Measurements from ENCODE around the gene EVI2B.

DNA sequence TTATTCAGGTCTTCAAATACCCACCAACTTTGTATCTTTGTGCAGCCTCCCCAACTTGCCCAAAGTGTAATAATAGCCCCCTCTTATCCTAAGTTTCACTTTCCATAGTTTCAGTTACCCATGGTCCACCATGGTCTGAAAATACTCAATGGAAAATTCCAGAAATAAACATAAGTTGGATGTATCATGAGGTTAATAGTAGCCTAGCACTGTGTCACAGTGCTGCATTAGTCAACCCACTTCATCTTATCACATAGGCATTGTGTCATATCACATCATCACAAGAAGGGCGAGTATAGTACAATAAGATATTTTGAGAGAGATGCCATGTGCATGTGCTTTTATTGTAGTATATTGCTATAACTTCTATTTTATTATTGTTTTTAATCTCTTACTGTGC lies 38.7 kb downstream of the EVI2B start:
- TF ChIP-seq, protein P1, sequence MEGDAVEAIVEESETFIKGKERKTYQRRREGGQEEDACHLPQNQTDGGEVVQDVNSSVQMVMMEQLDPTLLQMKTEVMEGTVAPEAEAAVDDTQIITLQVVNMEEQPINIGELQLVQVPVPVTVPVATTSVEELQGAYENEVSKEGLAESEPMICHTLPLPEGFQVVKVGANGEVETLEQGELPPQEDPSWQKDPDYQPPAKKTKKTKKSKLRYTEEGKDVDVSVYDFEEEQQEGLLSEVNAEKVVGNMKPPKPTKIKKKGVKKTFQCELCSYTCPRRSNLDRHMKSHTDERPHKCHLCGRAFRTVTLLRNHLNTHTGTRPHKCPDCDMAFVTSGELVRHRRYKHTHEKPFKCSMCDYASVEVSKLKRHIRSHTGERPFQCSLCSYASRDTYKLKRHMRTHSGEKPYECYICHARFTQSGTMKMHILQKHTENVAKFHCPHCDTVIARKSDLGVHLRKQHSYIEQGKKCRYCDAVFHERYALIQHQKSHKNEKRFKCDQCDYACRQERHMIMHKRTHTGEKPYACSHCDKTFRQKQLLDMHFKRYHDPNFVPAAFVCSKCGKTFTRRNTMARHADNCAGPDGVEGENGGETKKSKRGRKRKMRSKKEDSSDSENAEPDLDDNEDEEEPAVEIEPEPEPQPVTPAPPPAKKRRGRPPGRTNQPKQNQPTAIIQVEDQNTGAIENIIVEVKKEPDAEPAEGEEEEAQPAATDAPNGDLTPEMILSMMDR (conservative IDR thresholded peaks at IDR 0.05) = no peak
- no peak for TF ChIP-seq ZFX (IDR thresholded peaks at IDR 0.05)

Data from C4-2B (cell line).